Neural cell (in vitro differentiated cells): ENCODE results near the gene LRMDA.

Experiments
- EP300 ChIP-seq: fragments of 450-650 bp; conservative IDR thresholded peaks from 2 replicates; pipeline ENCODE4 v1.6.1; 2014; ENCODE audit warnings: antibody characterized with exemption, mild to moderate bottlenecking, moderate library complexity; ENCODE audit not compliant: poor library complexity, severe bottlenecking
- EZH2 ChIP-seq: fragments of 200-600, 300-800 bp; shearing (Covaris generic), sonication (generic); IDR thresholded peaks from 2 replicates; pipeline ENCODE4 v1.6.1; 2014; ENCODE audit warnings: antibody characterized with exemption, low read length, borderline replicate concordance, mild to moderate bottlenecking; ENCODE audit not compliant: insufficient read depth, poor library complexity, severe bottlenecking
- POLR2AphosphoS5 ChIP-seq: IDR thresholded peaks from 2 replicates; pipeline ENCODE4 v1.6.1; 2012
- RAD21 ChIP-seq: fragments of 450-650 bp; conservative IDR thresholded peaks from 2 replicates; pipeline ENCODE4 v1.6.1; 2014; ENCODE audit warnings: antibody characterized with exemption, mild to moderate bottlenecking, moderate library complexity
- TAF1 ChIP-seq: IDR thresholded peaks from 2 replicates; pipeline ENCODE4 v1.6.1; 2012; ENCODE audit warnings: low read depth
- TF ChIP-seq, protein P1 (sequence below): fragments of 450-650 bp; IDR thresholded peaks from 2 replicates; pipeline ENCODE4 v1.5.1; 2014; ENCODE audit warnings: antibody characterized with exemption, mild to moderate bottlenecking, moderate library complexity; ENCODE audit not compliant: poor library complexity, severe bottlenecking

DNA sequence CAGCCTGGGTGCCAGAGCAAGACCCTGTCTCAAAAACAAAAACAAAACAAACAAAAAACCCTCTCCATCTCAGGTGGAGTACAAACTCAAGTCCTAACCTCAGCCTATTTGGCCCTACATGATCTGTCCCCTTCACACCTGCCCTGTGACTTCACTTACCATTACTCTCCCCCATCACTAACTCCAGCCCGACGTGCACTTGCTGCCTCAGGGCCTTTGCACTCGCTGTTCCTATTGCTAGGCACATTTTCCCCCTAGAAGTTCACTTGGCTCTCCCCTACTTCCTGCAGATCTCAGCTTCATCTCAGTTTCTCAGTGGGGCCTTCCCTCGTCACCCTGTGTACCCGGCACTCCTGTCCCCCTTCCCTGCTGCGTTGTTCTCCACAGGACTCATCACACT, 8.5 kb upstream of the LRMDA start:
- TF ChIP-seq, protein P1, sequence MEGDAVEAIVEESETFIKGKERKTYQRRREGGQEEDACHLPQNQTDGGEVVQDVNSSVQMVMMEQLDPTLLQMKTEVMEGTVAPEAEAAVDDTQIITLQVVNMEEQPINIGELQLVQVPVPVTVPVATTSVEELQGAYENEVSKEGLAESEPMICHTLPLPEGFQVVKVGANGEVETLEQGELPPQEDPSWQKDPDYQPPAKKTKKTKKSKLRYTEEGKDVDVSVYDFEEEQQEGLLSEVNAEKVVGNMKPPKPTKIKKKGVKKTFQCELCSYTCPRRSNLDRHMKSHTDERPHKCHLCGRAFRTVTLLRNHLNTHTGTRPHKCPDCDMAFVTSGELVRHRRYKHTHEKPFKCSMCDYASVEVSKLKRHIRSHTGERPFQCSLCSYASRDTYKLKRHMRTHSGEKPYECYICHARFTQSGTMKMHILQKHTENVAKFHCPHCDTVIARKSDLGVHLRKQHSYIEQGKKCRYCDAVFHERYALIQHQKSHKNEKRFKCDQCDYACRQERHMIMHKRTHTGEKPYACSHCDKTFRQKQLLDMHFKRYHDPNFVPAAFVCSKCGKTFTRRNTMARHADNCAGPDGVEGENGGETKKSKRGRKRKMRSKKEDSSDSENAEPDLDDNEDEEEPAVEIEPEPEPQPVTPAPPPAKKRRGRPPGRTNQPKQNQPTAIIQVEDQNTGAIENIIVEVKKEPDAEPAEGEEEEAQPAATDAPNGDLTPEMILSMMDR: no peak
- TF ChIP-seq EP300 (no peak), EZH2 (no peak), POLR2AphosphoS5 (no peak), RAD21 (no peak), TAF1 (no peak)
